Esophagus squamous epithelium (tissue), 5 donors: ENCODE data around the gene NDFIP1. TPM values are rescaled to one million over a fixed set of nuclear protein-coding genes. Genes with fewer than 3 reads are reported as not detected.
"Not testable (repeated sequence)": the region's sequence is repeated elsewhere in the genome, so short reads cannot be mapped to it uniquely, and the experiment has no call there.

Experiments
- DNase-seq: peaks from one replicate; lab custom pipeline; 2025; lab: John Stamatoyannopoulos, UW
- H3K27ac ChIP-seq, 4 donors: fragments of 200-600 bp; sonication (generic); one replicate each; pipeline ENCODE4 v1.5.1; 2016 to 2019; ENCODE audit warnings: mild to moderate bottlenecking in 1 of 4
- H3K27me3 ChIP-seq, 4 donors: fragments of 200-600 bp; sonication (generic); 1 replicate in 3 of 4; 2 replicates in 1 of 4; pipeline versions ENCODE4 v1.5.1 to v1.6.0; 2017 to 2021; ENCODE audit warnings: antibody characterized with exemption in 1 of 4
- H3K36me3 ChIP-seq, 3 donors: fragments of 200-600 bp; sonication (generic); one replicate each; pipeline ENCODE4 v1.5.1; 2016 to 2019
- H3K4me1 ChIP-seq, 3 donors: fragments of 200-600 bp; sonication (generic); one replicate each; pipeline ENCODE4 v1.5.1; 2017 to 2019
- H3K4me3 ChIP-seq, 4 donors: fragments of 200-600 bp; sonication (generic); 1 replicate in 3 of 4; 2 replicates in 1 of 4; pipeline ENCODE4 v1.5.1; 2016 to 2019; ENCODE audit warnings: mild to moderate bottlenecking in 2 of 4, moderate library complexity in 1 of 4
- H3K9me3 ChIP-seq, 3 donors: fragments of 200-600 bp; sonication (generic); one replicate each; pipeline ENCODE4 v1.5.1; 2016 to 2019
- POLR2A ChIP-seq, 4 donors: fragments of 450-650 bp; IDR thresholded peaks; one replicate each; pipeline ENCODE4 v1.6.1; 2017; ENCODE audit warnings: antibody characterized with exemption in 4 of 4, mild to moderate bottlenecking in 4 of 4, moderate library complexity in 3 of 4
- WGBS, 2 donors: methylation state at CpG; one replicate each; pipeline ENCODE4 v1.1.5; 2018; 5-methylcytosine and 5-hydroxymethylcytosine counted together
- intact Hi-C: fragments of 100-400 bp; cut with DNase I; formaldehyde crosslinking; loops from one replicate; pipeline ENCODE4 v1.15.0; 2022
- total RNA-seq, 4 donors: library from RNA; depleted of rRNA; stranded (reverse); fragments of >200 nt; gene quantifications; one replicate each; pipeline ENCODE4 v1.1.0, GENCODE V29; 2016
- TF ChIP-seq, protein P1 (sequence below), 6 experiments: fragments of 450-650 bp in 4 of 6; fragments of 200-600 bp in 2 of 6; sonication (generic) in 2 of 6; IDR thresholded peaks; one replicate each; pipeline ENCODE4 v1.5.1; 2016 to 2019; ENCODE audit warnings: antibody characterized with exemption in 6 of 6, mild to moderate bottlenecking in 4 of 6, moderate library complexity in 4 of 6
- donor health status: DM: yes; HTN: yes; CAD: no.

The NDFIP1 gene
- total RNA-seq, 4 donors from 2014 or later: 34.1 to 82.6 (median 38.9) TPM

GRCh38 chr5:142183561-142183960, 75.0 kb downstream of the NDFIP1 start:
- H3K4me3 ChIP-seq: no peak overlapping the region
- no peaks in the 10 kb centered on the region for H3K4me1 ChIP-seq
- intact Hi-C loops: no loop called here
- 83% methylated on average over 7 to 8 of the region's 8 CpGs for WGBS, 2 donors
- H3K9me3 ChIP-seq: no peaks in the 10 kb centered on the region
- H3K36me3 ChIP-seq: no peaks in the 10 kb centered on the region
- no peak for DNase-seq
- H3K27me3 ChIP-seq: peaks cover 0 to 8% (median 0%) of the 10 kb centered on the region in 4 donors
- no peak for TF ChIP-seq POLR2A (IDR thresholded peaks at IDR 0.05)
- TF ChIP-seq, protein P1, sequence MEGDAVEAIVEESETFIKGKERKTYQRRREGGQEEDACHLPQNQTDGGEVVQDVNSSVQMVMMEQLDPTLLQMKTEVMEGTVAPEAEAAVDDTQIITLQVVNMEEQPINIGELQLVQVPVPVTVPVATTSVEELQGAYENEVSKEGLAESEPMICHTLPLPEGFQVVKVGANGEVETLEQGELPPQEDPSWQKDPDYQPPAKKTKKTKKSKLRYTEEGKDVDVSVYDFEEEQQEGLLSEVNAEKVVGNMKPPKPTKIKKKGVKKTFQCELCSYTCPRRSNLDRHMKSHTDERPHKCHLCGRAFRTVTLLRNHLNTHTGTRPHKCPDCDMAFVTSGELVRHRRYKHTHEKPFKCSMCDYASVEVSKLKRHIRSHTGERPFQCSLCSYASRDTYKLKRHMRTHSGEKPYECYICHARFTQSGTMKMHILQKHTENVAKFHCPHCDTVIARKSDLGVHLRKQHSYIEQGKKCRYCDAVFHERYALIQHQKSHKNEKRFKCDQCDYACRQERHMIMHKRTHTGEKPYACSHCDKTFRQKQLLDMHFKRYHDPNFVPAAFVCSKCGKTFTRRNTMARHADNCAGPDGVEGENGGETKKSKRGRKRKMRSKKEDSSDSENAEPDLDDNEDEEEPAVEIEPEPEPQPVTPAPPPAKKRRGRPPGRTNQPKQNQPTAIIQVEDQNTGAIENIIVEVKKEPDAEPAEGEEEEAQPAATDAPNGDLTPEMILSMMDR (IDR thresholded peaks at IDR 0.05): no peak
- H3K27ac ChIP-seq: no peak overlapping the region

GRCh38 chr5:142184988-142185387, 76.4 kb downstream of the NDFIP1 start:
- WGBS, 2 donors: 64% methylated on average over 8 of the region's 9 CpGs
- Histone ChIP-seq H3K4me1 (no peaks in the 10 kb centered on the region), H3K27me3 (peaks cover 0 to 8% (median 0%) of the 10 kb centered on the region in 4 donors), H3K27ac (no peak overlapping the region), H3K4me3 (no peak overlapping the region), H3K36me3 (no peaks in the 10 kb centered on the region), H3K9me3 (no peaks in the 10 kb centered on the region)
- intact Hi-C loops: no loop called here
- no peak for DNase-seq
- no peak for TF ChIP-seq POLR2A (IDR thresholded peaks at IDR 0.05)
- TF ChIP-seq, protein P1 (IDR thresholded peaks at IDR 0.05): no peak

DNA sequence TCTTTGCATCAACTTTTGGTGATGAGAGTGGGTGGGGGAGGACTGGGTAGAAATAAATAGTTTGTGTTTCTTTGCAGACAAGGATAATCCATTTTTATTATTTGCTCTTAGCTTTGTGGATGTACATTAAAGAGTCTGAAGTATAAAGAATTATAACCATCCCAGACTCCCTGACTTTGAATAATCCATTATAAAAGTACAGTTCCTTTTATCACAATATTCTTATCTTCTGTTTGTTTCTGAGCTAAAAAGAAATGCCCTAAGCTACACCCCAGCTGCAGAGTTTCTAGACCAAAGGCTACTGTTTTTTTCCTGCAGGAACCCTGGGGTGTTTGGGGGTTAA, 77.9 kb downstream of the NDFIP1 start:
- no peak overlapping the region for H3K27ac ChIP-seq
- no peaks in the 10 kb centered on the region for H3K4me1 ChIP-seq
- no peaks in the 10 kb centered on the region for H3K36me3 ChIP-seq
- DNase-seq: no peak
- no peak overlapping the region for H3K4me3 ChIP-seq
- intact Hi-C loops: no loop called here
- no peaks in the 10 kb centered on the region for H3K9me3 ChIP-seq
- TF ChIP-seq, protein P1 (IDR thresholded peaks at IDR 0.05): no peak
- TF ChIP-seq POLR2A (IDR thresholded peaks at IDR 0.05): no peak
- peaks cover 0 to 8% (median 0%) of the 10 kb centered on the region in 4 donors for H3K27me3 ChIP-seq

GRCh38 chr5:142186857-142187594, 78.4 kb downstream of the NDFIP1 start:
- intact Hi-C loops: no loop called here
- TF ChIP-seq, protein P1 (IDR thresholded peaks at IDR 0.05): no peak
- no peak for TF ChIP-seq POLR2A (IDR thresholded peaks at IDR 0.05)
- WGBS, 2 donors: 53 to 59% methylated on average over 6 to 10 of the region's 11 CpGs
- no peak overlapping the region for H3K27ac ChIP-seq
- no peaks in the 10 kb centered on the region for H3K9me3 ChIP-seq
- DNase-seq: no peak
- no peaks in the 10 kb centered on the region for H3K36me3 ChIP-seq
- H3K27me3 ChIP-seq: peaks cover 0 to 8% (median 0%) of the 10 kb centered on the region in 4 donors
- no peaks in the 10 kb centered on the region for H3K4me1 ChIP-seq
- no peak overlapping the region for H3K4me3 ChIP-seq

DNA sequence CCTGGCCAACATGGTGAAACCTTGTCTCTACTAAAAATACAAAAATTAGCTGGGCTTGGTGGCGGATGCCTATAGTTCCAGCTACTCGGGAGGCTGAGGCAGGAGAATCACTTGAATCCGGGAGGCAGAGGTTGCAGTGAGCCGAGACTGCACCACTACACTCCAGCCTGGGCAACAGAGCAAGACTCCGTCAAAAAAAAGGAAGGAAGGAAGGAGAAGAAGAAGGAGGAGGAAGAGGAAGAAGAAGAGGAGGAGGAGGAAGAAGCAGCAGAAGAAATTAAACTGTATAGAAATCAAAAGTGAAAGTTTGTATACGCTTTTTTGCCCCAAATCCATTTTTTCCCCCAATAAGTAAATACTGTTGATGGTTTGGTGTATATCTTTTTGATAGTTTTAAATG, 80.1 kb downstream of the NDFIP1 start:
- H3K27ac ChIP-seq, H3K9me3 ChIP-seq, H3K4me3 ChIP-seq, H3K36me3 ChIP-seq, DNase-seq, intact Hi-C loops, H3K27me3 ChIP-seq, H3K4me1 ChIP-seq: not testable (repeated sequence)
- 78 to 89% methylated on average over 6 of the region's 6 CpGs for WGBS, 2 donors
